Inflammatory macrophage (primary cell): ENCODE measurements around the gene RNFT2.

Experiments used
- DNase-seq, 2 donors: peaks; one replicate each; pipeline ENCODE4 v3.0.0-alpha.2; 2020 to 2022

RNFT2 gene

GRCh38 chr12:116880213-116880816, 142.2 kb downstream of the RNFT2 start:
- DNase-seq, result no peak

GRCh38 chr12:116880817-116881324, 142.8 kb downstream of the RNFT2 start:
- peak in 1 of 2 donors; percentile 28 for DNase-seq

- no peak for DNase-seq
These were observed 143.3 kb downstream of the RNFT2 start, which contains the start of gene HRK for GRCh38 chr12:116881325-116881876. Gene HRK, minus strand, starts transcription at chr12:116881441. Its CDS starts 134 bp downstream, at chr12:116881307.

GRCh38 chr12:116881877-116882507, 143.9 kb downstream of the RNFT2 start:
- DNase-seq, result no peak

- peak in 1 of 2 donors; percentile 4 for DNase-seq
These were observed 144.6 kb downstream of the RNFT2 start for GRCh38 chr12:116882742-116883141.

- DNase-seq, result peak; percentile 34 to 52
These were observed 146.8 kb downstream of the RNFT2 start for GRCh38 chr12:116884871-116885270.

GRCh38 chr12:116885491-116885890, 147.4 kb downstream of the RNFT2 start:
- DNase-seq, result peak; percentile 84 to 93

- DNase-seq, result no peak
These were observed 149.1 kb downstream of the RNFT2 start for GRCh38 chr12:116887244-116887643.

- DNase-seq, result no peak
These were observed 149.8 kb downstream of the RNFT2 start for GRCh38 chr12:116887897-116888296.

GRCh38 chr12:116890330-116890729, 152.2 kb downstream of the RNFT2 start:
- no peak for DNase-seq

- no peak for DNase-seq
These were observed 152.9 kb downstream of the RNFT2 start for GRCh38 chr12:116891019-116891418.

GRCh38 chr12:116892349-116893140, 154.4 kb downstream of the RNFT2 start:
- DNase-seq, result no peak

GRCh38 chr12:116894913-116895312, 156.8 kb downstream of the RNFT2 start:
- no peak for DNase-seq

GRCh38 chr12:116896411-116896924, 158.4 kb downstream of the RNFT2 start:
- DNase-seq, result no peak

- no peak for DNase-seq
These were observed 159.4 kb downstream of the RNFT2 start for GRCh38 chr12:116897476-116897875.

- DNase-seq, result no peak
These were observed 160.6 kb downstream of the RNFT2 start for GRCh38 chr12:116898669-116899068.

GRCh38 chr12:116901612-116902011, 163.5 kb downstream of the RNFT2 start:
- no peak for DNase-seq
